T-helper 1 cell treated with Interleukin-12 subunit alpha and Interleukin-12 subunit beta and Interleukin-4 antibody, amounts not matched to agents 30 μg/mL and 1 μg/mL, for 36 hours (primary cell): ENCODE data around the gene RBM46.

Experiments
- H3K27ac Mint-ChIP-seq: one replicate; pipeline ENCODE4 v1.8.0; 2021; ENCODE audit warnings: mild to moderate bottlenecking, mixed read lengths
- H3K27me3 Mint-ChIP-seq: one replicate; pipeline ENCODE4 v1.8.0; 2021; ENCODE audit warnings: low read depth, mixed read lengths
- H3K36me3 Mint-ChIP-seq: one replicate; pipeline ENCODE4 v1.8.0; 2021; ENCODE audit warnings: low read depth, mixed read lengths
- H3K4me1 Mint-ChIP-seq: one replicate; pipeline ENCODE4 v1.8.0; 2021; ENCODE audit warnings: low read depth, mixed read lengths
- H3K4me3 Mint-ChIP-seq: one replicate; pipeline ENCODE4 v1.8.0; 2021; ENCODE audit warnings: mild to moderate bottlenecking, moderate library complexity, mixed read lengths
- H3K9me3 Mint-ChIP-seq: one replicate; pipeline ENCODE4 v1.8.0; 2021; ENCODE audit warnings: mixed read lengths

Gene RBM46, protein sequence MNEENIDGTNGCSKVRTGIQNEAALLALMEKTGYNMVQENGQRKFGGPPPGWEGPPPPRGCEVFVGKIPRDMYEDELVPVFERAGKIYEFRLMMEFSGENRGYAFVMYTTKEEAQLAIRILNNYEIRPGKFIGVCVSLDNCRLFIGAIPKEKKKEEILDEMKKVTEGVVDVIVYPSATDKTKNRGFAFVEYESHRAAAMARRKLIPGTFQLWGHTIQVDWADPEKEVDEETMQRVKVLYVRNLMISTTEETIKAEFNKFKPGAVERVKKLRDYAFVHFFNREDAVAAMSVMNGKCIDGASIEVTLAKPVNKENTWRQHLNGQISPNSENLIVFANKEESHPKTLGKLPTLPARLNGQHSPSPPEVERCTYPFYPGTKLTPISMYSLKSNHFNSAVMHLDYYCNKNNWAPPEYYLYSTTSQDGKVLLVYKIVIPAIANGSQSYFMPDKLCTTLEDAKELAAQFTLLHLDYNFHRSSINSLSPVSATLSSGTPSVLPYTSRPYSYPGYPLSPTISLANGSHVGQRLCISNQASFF

DNA sequence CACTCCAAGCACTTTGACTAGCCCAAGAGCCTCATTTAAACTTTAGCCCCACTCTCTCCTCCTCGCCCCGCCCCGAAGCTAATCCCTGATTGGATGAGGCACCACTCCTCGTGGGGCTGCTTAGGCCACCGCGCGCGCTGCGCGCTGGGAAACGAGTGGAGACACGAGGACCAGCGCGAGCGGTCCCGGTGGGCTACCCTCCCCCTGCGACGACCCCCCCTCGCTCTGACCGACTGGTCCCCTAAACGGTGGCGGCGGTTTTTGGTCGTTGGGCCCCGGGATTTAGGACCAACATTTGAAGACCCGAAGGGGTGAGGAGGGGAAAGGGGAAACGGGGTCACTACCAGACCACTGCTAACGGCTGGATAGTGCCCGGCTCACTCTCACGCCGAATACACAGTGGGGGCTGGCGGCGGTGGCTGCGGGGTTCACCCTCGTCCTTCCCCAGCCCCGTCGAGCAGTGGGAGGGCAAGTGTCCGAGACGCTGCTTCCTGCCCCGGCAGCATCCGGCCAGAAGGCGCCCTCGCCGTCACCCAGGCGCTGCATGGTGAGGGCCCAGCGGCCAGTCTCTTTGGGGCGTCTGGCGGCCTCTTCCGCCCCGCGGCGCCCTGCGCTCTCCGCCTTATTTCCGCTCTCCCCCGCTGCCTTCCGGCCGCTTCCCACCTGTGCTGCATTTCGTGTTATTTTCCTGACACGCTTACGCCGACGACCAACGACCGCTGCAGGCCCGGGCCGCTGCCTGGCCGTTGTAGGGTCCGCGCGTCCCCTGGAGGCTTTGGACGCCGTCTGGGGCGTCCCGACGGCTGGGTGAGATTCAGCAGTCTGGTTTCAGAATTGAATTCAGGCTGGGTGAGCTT is at the start of gene RBM46:
Gene RBM46, plus strand, starts transcription at position 147 of the 857 bp plus-strand sequence. CDS start 15,481 bp downstream, outside the sequence.
- Mint-ChIP-seq H3K9me3 (no peaks in the 10 kb centered on the region), H3K4me1 (no peaks in the 10 kb centered on the region), H3K36me3 (no peaks in the 10 kb centered on the region), H3K27ac (no peak within 1 kb of the TSS), H3K4me3 (no peak within 1 kb of the TSS), H3K27me3 (peaks cover 15% of the 10 kb centered on the region)

DNA sequence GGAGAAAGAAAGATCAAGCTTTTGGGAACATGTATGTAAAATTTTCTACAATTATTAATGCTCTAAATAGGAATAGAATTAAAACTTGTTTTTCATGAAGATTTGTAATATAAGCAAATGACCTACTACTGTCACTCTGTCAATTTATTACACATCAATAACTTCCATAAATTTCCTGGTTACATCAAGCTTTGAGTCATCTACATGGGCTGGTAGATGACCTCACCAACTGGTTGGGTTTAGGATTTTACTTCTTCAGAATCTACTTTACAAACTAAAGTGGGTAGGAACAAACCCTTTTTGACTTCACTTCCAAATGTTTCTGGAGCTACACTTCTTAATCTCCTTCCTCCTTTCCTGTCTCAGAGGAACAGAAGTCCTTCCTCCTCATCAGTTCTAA is 49.3 kb upstream of the RBM46 start:
- Mint-ChIP-seq H3K36me3 (no peaks in the 10 kb centered on the region), H3K4me3 (no peak overlapping the region), H3K27me3 (peaks cover 24% of the 10 kb centered on the region), H3K27ac (no peak overlapping the region), H3K9me3 (no peaks in the 10 kb centered on the region), H3K4me1 (no peaks in the 10 kb centered on the region)

DNA sequence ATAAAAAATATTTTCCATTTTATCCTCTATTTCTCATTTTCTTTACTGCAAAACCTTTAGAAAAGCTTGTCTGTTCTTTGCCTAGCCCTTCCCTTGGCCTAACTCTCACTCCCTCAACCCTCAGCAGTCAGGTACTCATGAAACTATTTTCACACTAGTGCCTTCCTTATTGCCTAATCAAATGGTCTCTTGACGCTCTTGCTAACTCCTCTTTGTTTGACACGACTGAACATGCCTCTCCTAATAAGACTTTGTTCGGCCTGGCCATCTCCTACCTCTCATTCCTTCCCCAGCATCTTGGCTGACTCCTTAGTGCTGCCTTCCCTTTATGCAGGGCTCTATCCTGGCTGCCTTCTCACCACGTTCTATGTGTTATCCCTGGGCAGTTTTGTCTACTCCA is 48.4 kb upstream of the RBM46 start:
- Mint-ChIP-seq H3K4me1 (no peaks in the 10 kb centered on the region), H3K27me3 (peaks cover 26% of the 10 kb centered on the region)

DNA sequence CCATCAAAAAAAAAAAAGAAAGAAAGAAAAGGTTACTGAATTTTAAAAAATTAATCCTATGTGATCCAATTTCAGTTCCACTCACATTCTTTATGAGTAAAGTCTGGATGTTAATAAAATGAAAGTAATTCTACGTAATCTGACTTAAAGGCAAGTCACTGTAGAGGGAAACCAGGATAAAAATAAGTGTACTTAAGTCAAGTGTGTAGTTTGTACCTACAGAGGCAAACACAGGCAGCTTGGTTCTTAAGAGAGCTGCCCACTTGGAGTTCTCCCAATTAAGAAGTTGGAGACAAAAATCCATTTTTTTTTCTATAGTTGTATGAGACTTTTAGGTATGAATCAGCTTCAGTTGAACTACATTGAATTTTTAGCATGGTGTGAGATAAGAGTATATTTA is 44.3 kb upstream of the RBM46 start:
- Mint-ChIP-seq H3K4me3 (no peak overlapping the region), H3K36me3 (no peaks in the 10 kb centered on the region), H3K9me3 (no peaks in the 10 kb centered on the region), H3K27ac (no peak overlapping the region), H3K27me3 (peaks cover 41% of the 10 kb centered on the region), H3K4me1 (peaks cover under 1% of the 10 kb centered on the region)

More for the DNA sequence above, 48.4 kb upstream of the RBM46 start:
- no peaks in the 10 kb centered on the region for H3K9me3 Mint-ChIP-seq
- no peaks in the 10 kb centered on the region for H3K36me3 Mint-ChIP-seq
- H3K4me3 Mint-ChIP-seq, result no peak overlapping the region
- H3K27ac Mint-ChIP-seq, result no peak overlapping the region

DNA sequence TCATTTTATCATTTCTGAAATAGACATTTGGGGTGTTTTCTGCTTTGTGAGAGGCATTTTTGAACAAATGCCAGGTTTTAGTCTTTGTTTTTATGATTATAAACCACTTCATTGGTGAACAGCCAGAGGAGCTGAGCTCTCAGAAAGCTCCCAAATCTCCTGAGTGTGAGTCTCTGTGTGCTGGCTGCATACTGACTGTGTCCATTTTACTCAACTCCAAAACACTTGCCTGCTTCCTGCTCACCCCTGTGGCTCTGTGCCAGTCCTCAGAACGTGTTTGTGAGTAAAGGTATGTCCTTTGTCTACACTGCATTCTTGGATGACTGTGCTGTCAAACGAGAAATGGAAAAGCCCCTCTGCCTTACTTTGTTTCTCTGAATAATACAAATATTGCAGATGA is 42.6 kb upstream of the RBM46 start:
- H3K4me3 Mint-ChIP-seq, result no peak overlapping the region
- no peaks in the 10 kb centered on the region for H3K9me3 Mint-ChIP-seq
- H3K4me1 Mint-ChIP-seq, result peaks cover 7% of the 10 kb centered on the region
- peaks cover 46% of the 10 kb centered on the region for H3K27me3 Mint-ChIP-seq
- H3K36me3 Mint-ChIP-seq, result no peaks in the 10 kb centered on the region
- H3K27ac Mint-ChIP-seq, result no peak overlapping the region

DNA sequence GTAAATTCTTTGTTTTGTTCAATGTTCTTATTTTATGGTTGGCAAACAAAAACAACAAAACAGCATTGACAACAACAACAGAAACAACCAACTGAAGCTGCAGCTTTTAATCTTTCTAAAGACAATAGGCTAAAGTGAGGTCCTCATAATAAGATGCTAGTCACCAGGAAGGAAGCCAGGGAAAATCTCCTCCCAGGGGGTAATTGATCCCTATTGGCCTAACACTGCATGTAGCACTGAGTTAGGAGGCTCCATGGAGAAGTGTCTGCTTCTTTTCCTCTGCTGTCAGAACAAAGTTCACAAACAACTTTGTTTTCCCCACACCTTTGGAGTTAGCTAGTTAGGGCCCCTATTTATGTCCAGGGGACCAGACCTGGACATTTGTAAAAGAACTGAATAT is 42.0 kb upstream of the RBM46 start:
- H3K9me3 Mint-ChIP-seq, result no peaks in the 10 kb centered on the region
- H3K27me3 Mint-ChIP-seq, result peaks cover 49% of the 10 kb centered on the region
- H3K4me3 Mint-ChIP-seq, result no peak overlapping the region
- no peak overlapping the region for H3K27ac Mint-ChIP-seq
- H3K36me3 Mint-ChIP-seq, result peaks cover 2% of the 10 kb centered on the region
- peaks cover 10% of the 10 kb centered on the region for H3K4me1 Mint-ChIP-seq

DNA sequence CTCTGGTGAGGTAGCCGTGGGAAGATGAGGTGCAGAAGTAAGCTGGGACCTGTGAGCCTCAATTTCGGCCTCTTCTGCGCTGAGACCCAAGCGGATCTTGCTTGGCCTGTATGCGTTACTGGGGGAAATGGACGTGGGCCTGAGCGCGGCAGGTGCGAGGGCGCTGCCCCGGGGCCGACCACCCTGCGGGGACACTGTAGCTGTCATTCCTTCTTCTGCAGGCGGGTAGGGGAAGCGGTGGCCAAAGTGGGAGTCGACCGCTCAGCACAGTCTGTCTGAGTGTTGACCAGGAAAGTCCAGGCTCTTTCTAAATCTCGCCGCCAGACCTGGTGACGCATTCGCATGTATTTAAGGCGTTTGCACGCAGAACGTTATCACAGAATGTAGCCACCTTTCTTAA is 40.6 kb upstream of the RBM46 start:
- Mint-ChIP-seq H3K27me3 (peaks cover 56% of the 10 kb centered on the region), H3K4me1 (peaks cover 13% of the 10 kb centered on the region), H3K27ac (no peak overlapping the region), H3K9me3 (no peaks in the 10 kb centered on the region), H3K4me3 (no peak overlapping the region), H3K36me3 (peaks cover 2% of the 10 kb centered on the region)

DNA sequence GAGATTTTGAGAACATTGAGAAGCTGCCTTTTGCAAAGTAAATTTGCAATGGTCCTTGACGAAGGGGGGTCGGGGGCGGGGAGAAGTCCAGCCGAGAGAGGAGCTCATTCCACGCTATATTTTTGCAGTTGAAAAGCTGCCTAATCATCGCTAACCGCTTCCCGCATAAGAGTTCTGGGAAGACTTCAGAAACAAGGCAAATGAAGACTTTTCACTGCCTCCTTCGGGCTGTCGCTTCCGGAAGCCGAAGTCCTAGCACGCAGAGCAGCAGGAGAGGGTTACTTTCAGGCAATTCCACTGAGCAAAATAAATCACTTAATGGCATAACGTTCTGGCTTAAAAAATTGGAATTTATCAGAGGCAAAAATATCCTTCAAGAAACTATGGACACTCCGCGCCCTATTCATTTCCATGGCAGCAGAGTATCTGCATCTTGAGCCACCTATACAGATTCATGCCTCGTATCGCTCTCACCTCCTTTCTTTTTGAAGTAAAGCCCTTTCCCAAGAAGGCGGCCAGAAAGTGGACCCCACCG is 39.9 kb upstream of the RBM46 start:
- Mint-ChIP-seq H3K4me1 (peaks cover 13% of the 10 kb centered on the region), H3K36me3 (peaks cover 2% of the 10 kb centered on the region), H3K9me3 (no peaks in the 10 kb centered on the region), H3K27ac (no peak overlapping the region), H3K27me3 (peaks cover 60% of the 10 kb centered on the region), H3K4me3 (no peak overlapping the region)

DNA sequence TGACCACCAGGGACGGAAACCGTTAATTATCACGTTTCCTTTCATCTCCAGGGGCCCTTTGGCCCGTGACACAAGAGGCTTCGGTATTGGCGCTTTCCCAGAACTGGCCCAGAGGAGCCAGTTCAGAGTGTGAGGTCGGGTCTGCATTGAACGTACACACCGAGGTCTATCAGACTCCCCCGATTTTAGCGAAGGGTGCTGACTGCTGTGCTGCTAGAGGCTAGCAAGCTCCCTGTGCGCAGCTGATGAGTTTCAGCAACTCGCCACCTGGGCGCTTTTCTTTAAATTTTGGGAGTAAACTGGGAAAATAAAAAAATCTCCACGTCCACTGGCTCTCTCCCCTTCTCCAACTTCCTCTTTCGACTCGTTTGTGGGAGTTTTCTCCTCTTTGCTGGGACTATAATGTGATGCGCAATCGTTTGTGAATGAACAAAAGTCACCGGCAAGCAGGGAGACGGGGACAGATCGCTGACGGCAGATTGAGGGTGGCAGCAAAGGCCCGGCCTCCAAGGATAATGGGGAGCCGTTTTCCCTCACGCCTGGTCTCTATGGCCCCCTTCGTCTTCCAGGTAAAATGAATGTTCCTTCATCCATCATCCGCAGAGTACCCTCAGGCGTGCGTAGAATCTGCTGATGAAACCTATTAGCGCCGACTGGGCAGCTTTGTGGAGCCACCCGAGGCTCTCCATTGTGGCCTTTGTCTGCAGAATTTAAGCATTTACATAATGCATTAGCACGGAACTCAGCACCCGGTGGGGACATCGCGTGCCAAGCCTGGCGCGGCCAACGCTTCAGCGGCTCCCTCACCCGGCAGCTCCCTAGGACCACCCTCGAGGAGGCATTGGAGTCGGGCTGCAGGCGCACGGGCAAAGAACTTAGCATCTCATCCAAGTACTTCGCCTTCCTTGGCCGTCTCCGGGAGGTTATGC is 38.9 kb upstream of the RBM46 start:
- Mint-ChIP-seq H3K36me3 (peaks cover 2% of the 10 kb centered on the region), H3K27me3 (peaks cover 66% of the 10 kb centered on the region), H3K9me3 (no peaks in the 10 kb centered on the region), H3K4me3 (peak overlapping the region; percentile 34), H3K27ac (no peak overlapping the region), H3K4me1 (peaks cover 13% of the 10 kb centered on the region)

DNA sequence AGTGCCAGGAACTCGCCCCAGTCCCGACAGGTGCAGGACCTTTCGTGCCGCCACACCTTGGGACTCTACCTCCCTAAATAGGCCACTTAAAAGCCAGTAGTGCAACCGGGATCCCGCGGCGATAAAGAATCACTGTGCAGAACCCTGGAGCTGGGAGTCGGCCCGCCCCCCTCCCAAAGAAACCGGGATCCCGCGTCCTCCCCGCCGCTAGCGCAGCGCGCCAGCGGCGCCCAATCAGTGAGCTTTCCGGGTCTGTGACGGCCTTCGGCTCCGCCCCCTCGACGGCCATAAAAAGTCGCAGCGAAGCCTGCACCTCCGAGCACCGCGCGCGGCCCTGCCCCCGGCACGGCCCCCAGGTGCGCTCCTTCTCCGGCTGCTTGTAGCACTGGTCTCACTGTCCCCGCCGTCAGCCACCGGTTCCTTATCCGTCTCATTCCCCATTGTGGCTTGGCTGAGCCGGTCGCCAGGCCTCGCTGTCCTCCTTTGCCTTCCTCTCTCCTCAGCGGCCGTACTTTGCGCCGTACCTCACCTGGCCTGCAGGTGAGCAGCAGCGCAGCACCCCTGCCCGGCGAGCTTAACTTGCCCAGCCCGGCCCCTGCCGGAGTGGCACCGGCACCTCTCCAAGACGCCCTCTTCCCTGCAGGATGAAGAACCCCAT is 37.3 kb upstream of the RBM46 start, which contains the start of gene LRAT:
Gene LRAT, plus strand, starts transcription at position 318 of the 658 bp plus-strand sequence. Its CDS starts 327 bp downstream, at position 645.
- H3K36me3 Mint-ChIP-seq, result peaks cover 2% of the 10 kb centered on the region
- H3K4me1 Mint-ChIP-seq, result peaks cover 13% of the 10 kb centered on the region
- peak within 1 kb of the TSS; percentile 86 for H3K4me3 Mint-ChIP-seq
- peak within 1 kb of the TSS; percentile 36 for H3K27ac Mint-ChIP-seq
- no peaks in the 10 kb centered on the region for H3K9me3 Mint-ChIP-seq
- peaks cover 78% of the 10 kb centered on the region for H3K27me3 Mint-ChIP-seq

DNA sequence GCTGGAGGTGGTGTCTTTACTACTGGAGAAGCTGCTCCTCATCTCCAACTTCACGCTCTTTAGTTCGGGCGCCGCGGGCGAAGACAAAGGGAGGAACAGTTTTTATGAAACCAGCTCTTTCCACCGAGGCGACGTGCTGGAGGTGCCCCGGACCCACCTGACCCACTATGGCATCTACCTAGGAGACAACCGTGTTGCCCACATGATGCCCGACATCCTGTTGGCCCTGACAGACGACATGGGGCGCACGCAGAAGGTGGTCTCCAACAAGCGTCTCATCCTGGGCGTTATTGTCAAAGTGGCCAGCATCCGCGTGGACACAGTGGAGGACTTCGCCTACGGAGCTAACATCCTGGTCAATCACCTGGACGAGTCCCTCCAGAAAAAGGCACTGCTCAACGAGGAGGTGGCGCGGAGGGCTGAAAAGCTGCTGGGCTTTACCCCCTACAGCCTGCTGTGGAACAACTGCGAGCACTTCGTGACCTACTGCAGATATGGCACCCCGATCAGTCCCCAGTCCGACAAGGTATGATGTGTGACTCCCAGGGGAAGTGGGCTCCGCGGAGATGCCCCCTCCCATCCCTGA is 36.6 kb upstream of the RBM46 start:
- peaks cover 78% of the 10 kb centered on the region for H3K27me3 Mint-ChIP-seq
- H3K9me3 Mint-ChIP-seq, result no peaks in the 10 kb centered on the region
- H3K4me3 Mint-ChIP-seq, result peak overlapping the region; percentile 86
- peaks cover 2% of the 10 kb centered on the region for H3K36me3 Mint-ChIP-seq
- H3K27ac Mint-ChIP-seq, result peak overlapping the region; percentile 36
- H3K4me1 Mint-ChIP-seq, result peaks cover 13% of the 10 kb centered on the region

DNA sequence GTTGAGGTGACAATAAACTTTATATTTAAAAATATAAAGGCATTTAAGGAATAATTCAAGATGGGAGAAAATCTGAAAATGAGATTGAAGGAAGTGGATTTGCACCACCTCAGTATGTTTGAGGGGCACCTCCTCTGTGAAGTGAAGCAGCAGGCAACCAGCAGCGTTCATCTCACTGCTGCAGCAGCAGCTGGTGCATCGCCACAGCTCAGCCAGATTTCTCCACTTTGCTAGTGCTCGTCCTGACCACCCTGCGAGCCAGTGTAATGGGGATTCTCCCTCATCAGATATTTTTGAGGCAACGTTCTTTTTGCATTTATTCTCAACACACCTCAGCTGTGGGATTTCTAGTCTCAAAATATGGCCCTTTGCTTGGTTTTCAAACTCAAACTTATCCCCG is 23.4 kb upstream of the RBM46 start:
- Mint-ChIP-seq H3K9me3 (no peaks in the 10 kb centered on the region), H3K36me3 (no peaks in the 10 kb centered on the region), H3K27ac (no peak overlapping the region), H3K4me3 (no peak overlapping the region), H3K27me3 (no peaks in the 10 kb centered on the region), H3K4me1 (no peaks in the 10 kb centered on the region)

DNA sequence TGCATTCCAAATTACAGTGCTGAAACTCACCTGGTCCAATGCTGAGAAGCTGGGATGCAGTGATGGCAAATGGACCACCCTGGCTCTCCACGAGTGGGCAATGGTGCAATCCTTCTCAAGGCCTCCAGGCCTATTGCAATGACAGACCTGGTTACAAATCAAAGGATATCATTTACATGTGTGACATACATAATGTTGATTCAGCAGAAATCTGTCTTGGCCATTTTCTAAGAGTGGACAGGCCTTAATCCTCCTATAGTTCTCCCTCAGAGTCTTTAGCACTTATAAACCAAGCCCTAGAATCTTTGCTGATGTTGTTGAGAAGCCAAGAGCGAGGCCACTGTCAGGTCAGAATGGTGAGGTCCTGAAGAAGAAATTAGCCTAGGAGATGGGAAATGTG is 20.2 kb upstream of the RBM46 start:
- H3K27ac Mint-ChIP-seq, result no peak overlapping the region
- no peaks in the 10 kb centered on the region for H3K4me1 Mint-ChIP-seq
- H3K9me3 Mint-ChIP-seq, result no peaks in the 10 kb centered on the region
- no peak overlapping the region for H3K4me3 Mint-ChIP-seq
- H3K27me3 Mint-ChIP-seq, result no peaks in the 10 kb centered on the region
- no peaks in the 10 kb centered on the region for H3K36me3 Mint-ChIP-seq
